Esophagus squamous epithelium (tissue), 4 donors: Measurements from ENCODE around the gene CHAMP1.

Experiments used
- CTCF ChIP-seq, 6 experiments: fragments of 450-650 bp in 4 of 6; fragments of 200-600 bp in 2 of 6; sonication (generic) in 2 of 6; IDR thresholded peaks; one replicate each; pipeline ENCODE4 v1.5.1; 2016 to 2019; ENCODE audit warnings: antibody characterized with exemption in 6 of 6, mild to moderate bottlenecking in 4 of 6, moderate library complexity in 4 of 6
- POLR2A ChIP-seq, 4 donors: fragments of 450-650 bp; IDR thresholded peaks; one replicate each; pipeline ENCODE4 v1.6.1; 2017; ENCODE audit warnings: antibody characterized with exemption in 4 of 4, mild to moderate bottlenecking in 4 of 4, moderate library complexity in 3 of 4

- TF ChIP-seq CTCF (IDR thresholded peaks at IDR 0.05) (no peak), POLR2A (IDR thresholded peaks at IDR 0.05) (no peak)
These were observed 4.4 kb upstream of the CHAMP1 start for GRCh38 chr13:114309806-114310410.
